Activated naive CD4-positive, alpha-beta T cell treated with anti-CD3 and anti-CD28 coated beads, Interleukin-2, amount 50 U/mL, for 24 hours (primary cell): ENCODE data around the gene TASOR.
"Not testable (repeated sequence)": the region's sequence is repeated elsewhere in the genome, so short reads cannot be mapped to it uniquely, and the experiment has no call there.

ENCODE experiments used
- H3K27ac Mint-ChIP-seq: one replicate; pipeline ENCODE4 v1.8.0; 2021; ENCODE audit warnings: mild to moderate bottlenecking, mixed read lengths
- H3K27me3 Mint-ChIP-seq: one replicate; pipeline ENCODE4 v1.8.0; 2021; ENCODE audit warnings: mixed read lengths
- H3K36me3 Mint-ChIP-seq: one replicate; pipeline ENCODE4 v1.8.0; 2021; ENCODE audit warnings: mixed read lengths
- H3K4me1 Mint-ChIP-seq: one replicate; pipeline ENCODE4 v1.8.0; 2021; ENCODE audit warnings: mixed read lengths
- H3K4me3 Mint-ChIP-seq: one replicate; pipeline ENCODE4 v1.8.0; 2021; ENCODE audit warnings: mild to moderate bottlenecking, mixed read lengths
- H3K9me3 Mint-ChIP-seq: one replicate; pipeline ENCODE4 v1.8.0; 2021; ENCODE audit warnings: mixed read lengths

Gene TASOR

GRCh38 chr3:56692001-56692365 lies 8.9 kb upstream of the TASOR start:
- H3K4me3 Mint-ChIP-seq, H3K36me3 Mint-ChIP-seq, H3K9me3 Mint-ChIP-seq, H3K27me3 Mint-ChIP-seq, H3K27ac Mint-ChIP-seq: not testable (repeated sequence)
- peaks cover 47% of the 10 kb centered on the region for H3K4me1 Mint-ChIP-seq

- Mint-ChIP-seq H3K27me3 (no peaks in the 10 kb centered on the region), H3K4me3 (no peak overlapping the region), H3K4me1 (peaks cover 43% of the 10 kb centered on the region), H3K27ac (no peak overlapping the region), H3K9me3 (no peaks in the 10 kb centered on the region), H3K36me3 (no peaks in the 10 kb centered on the region)
Measured at GRCh38 chr3:56691165-56692000, 8.3 kb upstream of the TASOR start.

- no peak overlapping the region for H3K27ac Mint-ChIP-seq
- H3K4me3 Mint-ChIP-seq, result no peak overlapping the region
- peaks cover 23% of the 10 kb centered on the region for H3K4me1 Mint-ChIP-seq
- H3K36me3 Mint-ChIP-seq, result no peaks in the 10 kb centered on the region
- no peaks in the 10 kb centered on the region for H3K9me3 Mint-ChIP-seq
- no peaks in the 10 kb centered on the region for H3K27me3 Mint-ChIP-seq
Measured at GRCh38 chr3:56689303-56689702, 6.2 kb upstream of the TASOR start.

GRCh38 chr3:56688191-56688590 lies 5.1 kb upstream of the TASOR start:
- no peaks in the 10 kb centered on the region for H3K9me3 Mint-ChIP-seq
- no peaks in the 10 kb centered on the region for H3K36me3 Mint-ChIP-seq
- no peak overlapping the region for H3K4me3 Mint-ChIP-seq
- no peak overlapping the region for H3K27ac Mint-ChIP-seq
- peaks cover 13% of the 10 kb centered on the region for H3K4me1 Mint-ChIP-seq
- H3K27me3 Mint-ChIP-seq, result no peaks in the 10 kb centered on the region

- Mint-ChIP-seq H3K9me3 (peaks cover 4% of the 10 kb centered on the region), H3K36me3 (peaks cover 13% of the 10 kb centered on the region), H3K4me1 (peaks cover 33% of the 10 kb centered on the region), H3K27me3 (no peaks in the 10 kb centered on the region), H3K4me3 (peak overlapping the region; percentile 72), H3K27ac (peak overlapping the region; percentile 72)
Measured at GRCh38 chr3:56684029-56684428, 964 bp upstream of the TASOR start.

GRCh38 chr3:56682462-56683121 lies 473 bp downstream of the TASOR start:
- Mint-ChIP-seq H3K36me3 (peaks cover 20% of the 10 kb centered on the region), H3K9me3 (peaks cover 4% of the 10 kb centered on the region), H3K27ac (peak overlapping the region; percentile 98), H3K4me1 (peaks cover 42% of the 10 kb centered on the region), H3K4me3 (peak overlapping the region; percentile 95), H3K27me3 (no peaks in the 10 kb centered on the region)

GRCh38 chr3:56681984-56682461 lies 1.0 kb downstream of the TASOR start:
- peaks cover 4% of the 10 kb centered on the region for H3K9me3 Mint-ChIP-seq

GRCh38 chr3:56680054-56680580 lies 2.9 kb downstream of the TASOR start:
- Mint-ChIP-seq H3K4me1 (peaks cover 57% of the 10 kb centered on the region), H3K36me3 (peaks cover 28% of the 10 kb centered on the region), H3K9me3 (peaks cover 4% of the 10 kb centered on the region), H3K4me3 (peak overlapping the region; percentile 57), H3K27ac (no peak overlapping the region), H3K27me3 (no peaks in the 10 kb centered on the region)

More at GRCh38 chr3:56681984-56682461, 1.0 kb downstream of the TASOR start:
- peaks cover 24% of the 10 kb centered on the region for H3K36me3 Mint-ChIP-seq
- peak overlapping the region; percentile 95 for H3K4me3 Mint-ChIP-seq
- H3K27me3 Mint-ChIP-seq, result no peaks in the 10 kb centered on the region
- H3K4me1 Mint-ChIP-seq, result peaks cover 48% of the 10 kb centered on the region
- H3K27ac Mint-ChIP-seq, result peak overlapping the region; percentile 98

- H3K27ac Mint-ChIP-seq, result peak overlapping the region; percentile 56
- H3K4me1 Mint-ChIP-seq, result peaks cover 67% of the 10 kb centered on the region
- peaks cover 4% of the 10 kb centered on the region for H3K9me3 Mint-ChIP-seq
- H3K36me3 Mint-ChIP-seq, result peaks cover 30% of the 10 kb centered on the region
- no peaks in the 10 kb centered on the region for H3K27me3 Mint-ChIP-seq
- peak overlapping the region; percentile 70 for H3K4me3 Mint-ChIP-seq
Measured at GRCh38 chr3:56677286-56677685, 5.8 kb downstream of the TASOR start.

GRCh38 chr3:56673781-56674457 lies 9.1 kb downstream of the TASOR start:
- no peak overlapping the region for H3K27ac Mint-ChIP-seq
- no peaks in the 10 kb centered on the region for H3K9me3 Mint-ChIP-seq
- no peaks in the 10 kb centered on the region for H3K27me3 Mint-ChIP-seq
- H3K36me3 Mint-ChIP-seq, result peaks cover 33% of the 10 kb centered on the region
- peaks cover 51% of the 10 kb centered on the region for H3K4me1 Mint-ChIP-seq
- H3K4me3 Mint-ChIP-seq, result no peak overlapping the region

GRCh38 chr3:56667973-56668579 lies 15.0 kb downstream of the TASOR start:
- Mint-ChIP-seq H3K36me3 (peaks cover 39% of the 10 kb centered on the region), H3K9me3 (no peaks in the 10 kb centered on the region), H3K4me1 (peaks cover 38% of the 10 kb centered on the region), H3K4me3 (no peak overlapping the region), H3K27me3 (no peaks in the 10 kb centered on the region), H3K27ac (peak overlapping the region; percentile 41)

- Mint-ChIP-seq H3K27me3 (no peaks in the 10 kb centered on the region), H3K4me1 (peaks cover 36% of the 10 kb centered on the region), H3K4me3 (no peak overlapping the region), H3K9me3 (no peaks in the 10 kb centered on the region), H3K27ac (peak overlapping the region; percentile 2), H3K36me3 (peaks cover 36% of the 10 kb centered on the region)
Measured at GRCh38 chr3:56664823-56665222, 18.2 kb downstream of the TASOR start.

GRCh38 chr3:56655709-56656108 lies 27.4 kb downstream of the TASOR start:
- peak overlapping the region; percentile 41 for H3K27ac Mint-ChIP-seq
- H3K9me3 Mint-ChIP-seq, result no peaks in the 10 kb centered on the region
- H3K4me3 Mint-ChIP-seq, result no peak overlapping the region
- H3K4me1 Mint-ChIP-seq, result peaks cover 35% of the 10 kb centered on the region
- peaks cover 48% of the 10 kb centered on the region for H3K36me3 Mint-ChIP-seq
- H3K27me3 Mint-ChIP-seq, result no peaks in the 10 kb centered on the region

GRCh38 chr3:56654460-56654859 lies 28.6 kb downstream of the TASOR start:
- Mint-ChIP-seq H3K4me1 (peaks cover 36% of the 10 kb centered on the region), H3K27me3 (no peaks in the 10 kb centered on the region), H3K36me3 (peaks cover 42% of the 10 kb centered on the region), H3K27ac (no peak overlapping the region), H3K4me3 (no peak overlapping the region), H3K9me3 (no peaks in the 10 kb centered on the region)

GRCh38 chr3:56645407-56645806 lies 37.7 kb downstream of the TASOR start:
- H3K27ac Mint-ChIP-seq, result peak overlapping the region; percentile 70
- H3K4me1 Mint-ChIP-seq, result peaks cover 42% of the 10 kb centered on the region
- peaks cover 31% of the 10 kb centered on the region for H3K36me3 Mint-ChIP-seq
- no peaks in the 10 kb centered on the region for H3K9me3 Mint-ChIP-seq
- H3K4me3 Mint-ChIP-seq, result no peak overlapping the region
- H3K27me3 Mint-ChIP-seq, result no peaks in the 10 kb centered on the region
